Measurements from ENCODE around the gene PCK2.

- TF ChIP-seq CTCF (IDR thresholded peaks at IDR 0.05) (no peak), POLR2AphosphoS5 (IDR thresholded peaks at IDR 0.05) (no peak)
Observed at GRCh38 chr14:24135584-24135833, 41.4 kb downstream of the PCK2 start.
